ENCODE measurements around the gene UTS2R.
"Not testable (repeated sequence)": the region's sequence is repeated elsewhere in the genome, so short reads cannot be mapped to it uniquely, and the experiment has no call there.

The UTS2R gene

DNA sequence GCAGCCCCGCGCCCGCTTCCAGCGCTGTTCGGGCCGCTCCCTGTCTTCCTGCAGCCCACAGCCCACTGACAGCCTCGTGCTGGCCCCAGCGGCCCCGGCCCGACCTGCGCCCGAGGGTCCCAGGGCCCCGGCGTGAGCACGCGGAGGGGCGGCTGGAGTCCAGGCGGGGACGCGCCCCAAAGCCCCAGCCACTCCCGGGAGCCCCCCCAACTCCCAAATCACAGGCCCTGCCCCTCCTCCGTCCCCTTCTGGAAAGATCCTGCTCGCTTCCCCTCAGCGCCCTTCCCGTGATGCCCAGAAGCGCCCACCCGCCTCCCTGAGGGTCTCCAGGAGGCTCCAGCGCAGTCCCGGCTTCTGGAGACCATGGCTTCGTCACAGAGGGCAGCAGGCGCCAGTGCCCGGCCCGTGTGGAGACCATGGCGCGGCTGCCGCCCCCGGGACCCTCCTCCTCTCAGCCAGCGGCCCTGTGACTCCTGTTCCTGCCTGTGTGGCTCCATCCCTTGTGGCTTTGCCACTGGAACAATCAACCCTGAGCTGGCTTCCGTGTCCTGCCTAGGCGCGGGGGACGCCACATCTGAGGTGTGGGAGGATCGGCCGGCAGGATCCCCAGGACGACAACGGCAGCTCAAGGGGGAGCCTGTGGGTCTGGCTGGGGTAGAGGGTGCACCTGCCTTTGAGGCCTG lies 3.9 kb downstream of the UTS2R start:
- no peak for DNase-seq (ENCODE audit: low read depth)

DNA sequence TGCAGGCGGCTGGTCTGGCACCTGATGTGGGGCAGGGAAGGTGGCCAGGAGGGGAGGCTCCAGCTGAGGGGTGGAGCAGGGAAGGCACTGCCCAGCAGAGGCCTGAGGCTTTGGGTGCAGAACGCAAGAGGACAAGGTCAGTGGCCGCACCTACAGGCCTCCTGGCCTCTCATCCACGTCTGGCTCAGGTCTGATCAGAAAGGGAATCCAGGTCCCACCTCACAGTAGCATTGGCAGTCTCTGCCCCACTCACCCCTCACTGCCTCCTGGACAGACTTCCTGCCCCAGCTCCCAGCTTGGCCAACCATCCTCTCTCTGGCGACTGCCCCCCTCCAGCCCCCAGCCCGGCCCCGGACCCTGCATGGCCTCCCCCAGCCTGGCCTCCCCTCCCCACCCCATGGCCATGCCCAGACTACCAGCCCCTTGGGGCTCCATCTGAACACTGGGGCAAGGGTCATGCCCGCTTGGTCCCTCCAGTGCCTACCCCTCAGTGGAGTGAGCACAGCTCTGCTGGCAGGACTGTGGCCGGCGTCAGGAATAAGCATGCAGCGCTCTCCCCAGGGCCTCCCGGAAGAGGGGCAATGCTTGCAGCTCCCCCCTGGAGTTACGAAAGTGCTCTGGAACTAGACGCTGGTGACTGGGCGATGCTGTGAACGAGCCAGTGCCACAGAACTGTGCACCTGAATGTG lies 4.6 kb downstream of the UTS2R start:
- DNase-seq (ENCODE audit: low read depth), result no peak

DNA sequence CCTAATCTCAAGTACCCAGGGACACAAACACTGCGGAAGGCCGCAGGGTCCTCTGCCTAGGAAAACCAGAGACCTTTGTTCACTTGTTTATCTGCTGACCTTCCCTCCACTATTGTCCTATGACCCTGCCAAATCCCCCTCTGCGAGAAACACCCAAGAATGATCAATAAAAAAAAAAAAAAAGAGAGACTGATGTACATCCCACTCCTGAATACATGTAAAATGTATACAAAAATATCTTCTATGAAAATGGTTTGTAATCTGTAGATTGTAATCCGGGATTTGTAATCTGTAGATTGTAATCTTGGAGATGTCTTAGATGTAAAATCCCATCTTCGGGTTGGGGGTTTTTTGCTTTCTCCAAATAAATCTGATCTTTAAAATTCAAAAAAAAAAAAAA lies 5.7 kb downstream of the UTS2R start:
- not testable (repeated sequence) for DNase-seq (ENCODE audit: low read depth)

DNA sequence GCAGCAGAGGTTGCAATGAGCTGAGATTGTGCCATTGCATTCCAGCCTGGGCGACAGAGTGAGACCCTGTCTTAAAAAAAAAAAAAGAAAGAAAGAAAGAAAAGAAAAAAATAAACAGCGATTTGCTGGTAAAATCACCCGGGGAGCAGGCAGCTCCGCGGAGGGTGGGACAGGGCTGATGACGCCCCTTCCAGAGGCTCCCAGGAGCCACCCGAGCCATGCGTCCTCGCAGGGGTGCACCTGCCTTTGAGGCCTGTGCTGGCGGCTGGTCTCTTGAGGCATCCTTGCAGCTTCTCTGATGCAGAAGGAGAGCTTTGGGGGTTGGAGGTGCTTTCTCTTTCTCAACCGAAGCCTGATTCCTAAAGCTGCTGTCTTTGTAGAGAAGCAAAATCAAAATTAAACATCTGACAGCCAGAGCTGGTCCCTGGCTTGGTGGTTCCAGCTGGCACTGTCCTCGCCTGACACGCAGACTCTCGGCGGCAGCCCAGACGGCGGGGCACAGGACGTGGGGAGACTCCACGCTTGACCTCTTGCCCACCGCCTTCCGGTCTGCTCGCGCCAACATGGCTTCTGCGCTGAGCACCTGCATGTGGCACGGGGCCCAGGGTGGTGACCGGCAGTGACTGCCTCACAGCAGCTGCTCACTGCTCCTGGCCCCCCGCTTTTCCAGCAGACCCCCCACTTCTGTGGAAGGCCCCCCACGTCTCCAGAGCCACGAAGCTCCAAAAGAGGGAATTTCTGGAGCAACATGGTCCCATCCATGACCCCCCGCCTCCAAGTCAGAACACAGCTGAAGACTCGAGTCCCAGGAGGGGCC lies 6.6 kb downstream of the UTS2R start:
- DNase-seq (ENCODE audit: low read depth), result no peak

DNA sequence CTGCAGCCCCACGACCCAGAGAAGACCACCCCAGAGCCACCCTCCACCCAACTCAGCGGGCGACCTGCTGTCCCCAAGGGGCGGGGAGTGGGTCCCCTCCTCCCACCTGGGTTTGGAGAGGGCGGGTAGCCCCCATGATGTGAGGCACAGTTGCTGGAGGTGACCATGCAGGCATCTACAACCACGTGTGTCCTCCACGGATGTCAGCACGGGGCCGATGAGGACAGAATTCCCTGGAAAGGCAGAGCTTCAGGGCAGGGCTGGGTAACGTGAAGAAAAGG lies 7.1 kb downstream of the UTS2R start:
- DNase-seq (ENCODE audit: low read depth), result no peak

DNA sequence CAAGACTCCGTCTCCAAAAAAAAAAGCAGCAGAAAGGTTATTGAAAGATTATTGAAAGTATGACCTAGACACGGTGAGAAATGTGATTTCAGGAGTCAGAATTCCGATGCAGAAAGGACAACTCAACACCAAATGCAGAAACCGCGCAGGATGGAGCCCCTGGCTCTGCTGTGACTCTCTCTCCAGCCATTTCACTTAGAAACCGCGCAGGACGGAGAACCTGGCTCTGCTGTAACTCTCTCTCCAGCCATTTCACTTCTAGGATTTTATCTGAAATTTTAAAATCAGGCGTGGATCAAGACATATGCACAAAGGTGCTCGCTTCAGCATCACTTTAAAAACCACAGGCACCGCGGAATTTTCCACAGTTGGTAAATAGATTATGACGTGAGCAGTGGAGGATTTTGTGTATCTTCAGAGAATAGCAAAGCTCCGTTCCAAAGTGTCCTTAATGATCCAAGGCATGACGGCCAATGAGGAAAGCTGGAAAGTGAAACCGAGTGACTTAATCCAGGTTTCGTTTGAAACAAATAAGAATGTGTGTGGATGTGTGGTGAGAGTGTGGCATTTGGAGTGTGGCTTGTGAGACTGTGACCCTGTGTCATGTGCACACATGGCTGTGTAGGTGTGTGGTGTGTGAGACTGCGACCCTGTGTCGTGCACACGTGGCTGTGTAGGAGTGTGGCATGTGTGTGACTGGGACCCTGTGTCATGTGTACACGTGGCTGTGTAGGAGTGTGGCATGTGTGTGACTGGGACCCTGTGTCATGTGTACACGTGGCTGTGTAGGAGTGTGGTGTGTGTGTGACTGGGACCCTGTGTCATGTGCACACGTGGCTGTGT lies 9.5 kb downstream of the UTS2R start:
- peak; percentile 28 for DNase-seq (ENCODE audit: low read depth)

DNA sequence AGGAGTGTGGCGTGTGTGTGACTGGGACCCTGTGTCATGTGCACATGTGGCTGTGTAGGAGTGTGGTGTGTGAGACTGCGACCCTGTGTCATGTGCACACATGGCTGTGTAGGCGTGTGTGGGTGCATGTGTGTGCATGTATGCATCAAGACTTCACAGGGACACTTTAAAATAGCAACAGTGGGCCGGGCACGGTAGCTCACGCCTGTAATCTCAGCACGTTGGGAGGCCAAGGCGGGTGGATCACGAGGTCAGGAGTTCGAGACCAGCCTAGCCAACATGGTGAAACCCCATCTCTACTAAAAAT lies 10.1 kb downstream of the UTS2R start:
- DNase-seq (ENCODE audit: low read depth), result not testable (repeated sequence)

DNA sequence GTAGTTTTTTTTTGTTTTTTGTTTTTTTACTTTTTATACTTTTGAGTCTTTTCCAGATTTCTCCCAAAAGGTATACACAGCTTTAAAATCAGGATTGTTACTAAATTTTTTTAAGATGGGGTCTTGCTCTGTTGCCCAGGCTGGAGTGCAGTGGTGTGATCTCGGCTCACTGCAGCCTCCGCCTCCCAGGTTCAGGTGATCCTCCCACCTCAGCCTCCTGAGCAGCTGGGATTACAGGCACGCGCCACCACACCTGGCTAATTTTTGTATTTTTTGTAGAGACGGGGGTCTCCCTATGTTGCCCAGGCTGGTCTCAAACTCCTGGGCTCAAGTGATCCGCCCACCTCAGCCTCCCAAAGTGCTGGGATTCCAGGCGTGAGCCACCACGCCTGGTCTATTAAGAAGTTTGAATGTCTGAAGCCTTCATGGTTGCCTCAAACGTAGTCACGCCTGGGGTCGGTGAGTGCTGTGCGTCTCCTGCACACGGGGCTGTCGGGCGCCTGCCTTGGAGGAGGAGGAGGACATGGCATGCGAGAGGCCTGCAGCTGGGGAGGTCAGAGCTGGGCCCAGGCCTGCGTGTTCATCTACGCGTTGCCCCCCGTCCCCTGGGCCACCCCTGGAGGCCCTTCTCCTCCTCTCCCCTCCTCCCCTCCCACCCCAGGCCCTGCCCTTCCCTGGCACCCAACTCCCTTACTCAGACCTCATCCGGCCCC lies 10.8 kb downstream of the UTS2R start:
- not testable (repeated sequence) for DNase-seq (ENCODE audit: low read depth)

DNA sequence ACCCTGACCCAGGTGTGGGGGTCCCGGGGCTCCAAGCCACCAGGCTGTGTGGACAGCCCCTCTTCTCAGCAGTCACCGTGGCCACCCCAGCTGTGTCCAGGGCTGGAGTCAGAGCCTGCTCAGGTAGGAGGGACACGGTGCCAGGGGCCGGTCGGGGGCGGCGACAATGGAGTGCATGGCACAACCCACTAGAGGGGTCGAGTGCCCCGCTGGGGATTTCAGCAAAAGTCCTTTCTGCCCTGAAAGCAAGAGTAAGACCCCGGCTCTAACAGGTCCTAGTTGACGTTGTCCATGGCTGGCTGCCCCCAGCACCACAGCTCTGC lies 11.3 kb downstream of the UTS2R start:
- DNase-seq (ENCODE audit: low read depth), result no peak

DNA sequence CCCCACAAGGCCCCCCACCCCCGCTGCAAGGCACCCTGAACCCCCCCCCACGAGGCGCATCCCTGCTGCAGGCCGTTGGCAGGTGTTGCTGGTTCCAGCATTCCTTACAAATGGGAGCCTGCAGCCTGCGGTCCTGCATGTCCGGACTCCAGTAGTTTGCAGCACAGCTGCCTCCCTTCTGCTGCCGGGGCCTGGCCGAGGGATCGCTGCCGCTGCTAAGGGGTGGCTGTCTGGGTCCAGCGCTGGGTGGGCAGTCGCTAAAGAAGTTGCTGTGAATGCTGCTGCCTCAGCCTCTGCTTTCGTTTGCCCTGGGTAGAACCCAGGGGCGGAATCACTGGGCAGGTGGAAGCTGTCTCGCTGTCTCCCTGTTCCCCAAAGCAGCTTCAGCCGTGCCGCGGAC lies 11.8 kb downstream of the UTS2R start:
- DNase-seq (ENCODE audit: low read depth), result no peak

DNA sequence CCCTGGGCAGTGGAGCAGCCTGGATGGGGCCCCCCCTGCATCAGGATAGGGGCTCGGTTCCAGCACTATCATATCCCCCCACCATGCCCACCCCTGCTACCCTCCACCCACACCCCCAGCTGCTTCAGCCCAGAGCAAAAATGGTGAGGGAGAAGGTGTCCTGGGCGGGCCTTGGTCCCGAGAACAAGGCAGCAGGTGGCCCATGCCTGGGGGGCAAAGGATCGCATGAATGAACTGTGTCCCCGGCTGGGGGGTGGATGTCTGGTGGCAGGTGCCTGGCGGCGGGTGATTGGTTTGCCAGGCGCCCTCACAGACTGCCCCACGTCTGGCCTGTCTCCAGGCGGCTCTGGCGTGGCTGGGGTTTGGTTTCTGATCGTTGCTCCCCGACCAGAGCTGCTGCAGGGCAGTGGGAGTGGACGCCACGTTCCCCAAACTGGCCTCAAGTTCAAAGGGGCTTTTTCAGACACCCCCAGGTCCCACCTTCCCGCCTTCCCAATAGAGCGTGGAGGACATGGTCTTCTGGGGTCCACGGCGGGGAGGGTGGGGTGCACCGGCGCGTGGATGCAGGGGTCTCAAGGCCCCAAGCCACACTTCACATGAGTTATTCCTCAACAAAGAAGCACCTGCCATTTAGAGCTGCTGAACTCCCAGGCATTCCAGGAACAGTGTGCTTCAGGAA lies 12.6 kb downstream of the UTS2R start:
- DNase-seq (ENCODE audit: low read depth), result no peak

DNA sequence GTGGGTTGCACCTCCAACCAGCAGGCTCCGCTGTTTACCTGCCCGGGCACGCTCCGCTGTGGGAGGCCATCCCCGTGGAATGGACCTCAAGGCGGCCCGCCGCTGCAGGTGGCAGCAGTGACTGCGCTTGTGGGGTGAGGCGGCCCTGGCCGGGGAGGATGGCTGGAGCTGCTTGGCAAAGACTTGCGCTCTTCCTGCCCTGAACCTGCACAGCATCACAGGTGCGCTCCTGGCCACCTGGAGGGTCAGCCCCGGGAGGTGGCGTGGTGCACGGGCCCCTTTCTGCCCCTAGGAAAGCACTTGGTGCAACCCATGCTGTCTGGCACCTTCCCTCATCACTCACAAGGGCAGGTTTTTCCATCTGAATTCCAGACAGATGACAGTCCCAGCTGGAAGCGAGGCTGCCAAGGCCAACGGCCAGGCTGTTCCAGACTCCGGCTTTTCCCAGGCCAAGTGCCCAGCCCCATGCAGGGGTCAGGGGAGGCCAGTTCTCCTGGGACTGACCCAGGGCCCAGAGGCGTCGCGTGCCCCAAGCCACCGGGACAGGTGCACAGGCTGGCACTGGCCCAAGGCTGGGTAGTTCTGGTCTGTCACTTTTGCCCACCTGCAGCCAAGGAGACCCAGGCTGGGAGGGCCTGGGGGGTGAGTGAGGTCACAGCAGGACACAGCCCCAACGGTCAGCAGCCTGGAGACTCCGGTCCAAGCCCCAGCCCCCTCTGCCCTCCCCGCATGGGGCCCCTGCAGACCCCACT lies 13.3 kb downstream of the UTS2R start:
- peak; percentile 28 for DNase-seq (ENCODE audit: low read depth)

DNA sequence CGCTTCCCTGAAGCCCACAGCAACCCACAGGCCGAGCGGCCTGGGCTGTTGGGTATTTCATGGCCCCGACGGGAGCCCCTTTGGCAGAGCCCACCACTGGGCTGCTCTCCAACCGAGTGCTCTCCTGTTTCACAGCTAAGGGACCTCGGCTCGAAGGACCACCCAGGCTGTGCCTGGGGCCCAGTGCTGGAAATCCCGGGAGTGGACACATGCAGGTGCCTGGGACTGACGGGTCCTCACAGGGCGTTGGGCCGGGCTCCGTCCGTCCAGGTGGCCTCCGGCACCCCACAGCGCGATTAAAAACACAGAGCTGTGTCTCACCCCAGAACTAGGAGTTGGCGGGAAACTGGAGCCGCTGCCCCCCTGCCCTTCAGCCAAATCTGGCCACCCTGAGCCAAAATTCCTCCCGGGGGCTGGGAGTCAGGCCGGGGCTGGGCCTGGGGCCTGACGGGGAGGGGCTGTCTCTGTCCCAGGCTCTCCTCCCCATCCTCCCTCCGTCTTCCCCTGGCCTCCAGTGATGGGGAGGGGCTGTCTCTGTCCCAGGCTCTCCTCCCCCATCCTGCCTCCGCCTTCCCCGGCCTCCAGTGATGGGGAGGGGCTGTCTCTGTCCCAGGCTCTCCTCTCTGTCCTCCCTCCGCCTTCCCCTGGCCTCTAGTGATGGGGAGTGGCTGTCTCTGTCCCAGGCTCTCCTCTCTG lies 14.1 kb downstream of the UTS2R start:
- DNase-seq (ENCODE audit: low read depth), result no peak

DNA sequence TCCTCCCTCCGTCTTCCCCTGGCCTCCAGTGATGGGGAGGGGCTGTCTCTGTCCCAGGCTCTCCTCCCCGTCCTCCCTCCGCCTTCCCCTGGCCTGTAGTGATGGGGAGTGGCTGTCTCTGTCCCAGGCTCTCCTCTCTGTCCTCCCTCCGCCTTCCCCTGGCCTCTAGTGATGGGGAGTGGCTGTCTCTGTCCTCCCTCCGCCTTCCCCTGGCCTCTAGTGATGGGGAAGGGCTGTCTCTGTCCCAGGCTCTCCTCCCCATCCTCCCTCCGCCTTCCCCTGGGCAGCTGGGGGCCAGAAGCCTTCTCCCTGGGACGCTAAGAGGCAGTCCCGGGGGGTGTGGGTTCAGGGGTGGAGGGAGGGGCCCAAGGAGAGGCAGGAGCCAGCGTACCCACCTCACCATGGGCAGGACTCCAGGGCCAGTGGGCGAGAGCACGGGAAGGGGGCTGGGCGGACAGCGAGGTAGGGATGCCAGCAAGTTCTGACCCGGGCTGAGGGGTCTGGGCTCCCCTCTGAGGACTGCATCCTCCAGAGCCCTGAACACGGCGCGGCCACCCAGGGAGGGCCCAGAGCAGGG lies 14.8 kb downstream of the UTS2R start:
- no peak for DNase-seq (ENCODE audit: low read depth)

DNA sequence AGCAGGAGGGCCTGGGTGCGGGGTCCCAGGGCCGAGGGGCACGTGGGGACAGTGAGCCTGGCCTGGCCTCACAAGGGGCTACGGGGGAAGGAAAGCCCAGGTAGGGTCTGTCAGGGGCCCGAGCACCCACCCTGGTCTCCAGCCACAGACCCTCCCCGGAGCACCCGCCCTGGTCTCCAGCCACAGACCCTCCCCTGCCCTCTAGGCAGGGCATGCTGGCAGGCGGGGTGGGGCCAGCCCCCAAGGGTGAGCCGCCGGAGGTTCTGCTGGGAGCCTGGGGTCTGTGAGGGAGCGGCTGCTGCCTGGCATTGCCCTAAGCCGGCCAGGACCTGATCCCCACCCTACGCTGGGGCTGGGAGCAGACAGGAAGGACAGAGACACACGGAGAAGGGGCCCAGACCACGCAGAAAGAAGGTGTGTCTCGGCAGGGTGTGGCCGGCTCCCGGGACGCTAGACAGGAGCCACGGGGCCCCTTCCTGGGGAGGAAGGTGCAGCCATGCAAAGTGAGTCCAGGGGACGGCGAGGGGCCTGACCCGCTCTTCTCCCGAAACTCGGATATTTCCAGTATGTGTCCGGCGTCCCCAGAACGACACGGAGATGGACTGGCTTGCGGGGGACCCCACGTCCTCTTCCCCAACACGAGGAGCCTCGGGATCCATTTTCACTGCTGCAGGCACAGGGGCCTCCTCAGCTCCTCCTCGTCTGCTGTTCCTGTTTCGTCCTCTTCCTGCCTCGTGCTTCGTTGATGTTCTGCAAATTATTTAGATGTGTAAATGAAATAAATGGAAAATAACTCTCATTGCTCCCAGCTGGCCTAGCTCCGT lies 15.5 kb downstream of the UTS2R start:
- DNase-seq (ENCODE audit: low read depth), result no peak

DNA sequence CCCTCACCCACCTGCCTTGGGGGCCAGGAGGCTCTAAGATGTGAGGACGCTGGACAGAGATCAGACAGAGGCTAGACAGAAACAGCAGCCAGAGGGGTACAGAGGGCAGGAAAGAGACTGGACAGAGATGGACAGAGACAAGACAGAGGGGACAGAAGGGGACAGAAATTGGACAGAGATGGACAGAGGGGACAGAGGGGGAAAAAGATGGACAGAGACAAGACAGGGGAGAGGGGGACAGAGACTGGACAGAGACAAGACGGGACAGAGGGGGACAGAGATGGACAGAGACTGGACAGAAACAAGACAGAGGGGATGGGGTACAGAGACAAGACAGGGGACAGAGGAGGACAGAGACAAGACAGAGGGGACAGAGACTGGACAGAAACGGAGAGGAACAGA lies 16.1 kb downstream of the UTS2R start:
- DNase-seq (ENCODE audit: low read depth), result no peak

DNA sequence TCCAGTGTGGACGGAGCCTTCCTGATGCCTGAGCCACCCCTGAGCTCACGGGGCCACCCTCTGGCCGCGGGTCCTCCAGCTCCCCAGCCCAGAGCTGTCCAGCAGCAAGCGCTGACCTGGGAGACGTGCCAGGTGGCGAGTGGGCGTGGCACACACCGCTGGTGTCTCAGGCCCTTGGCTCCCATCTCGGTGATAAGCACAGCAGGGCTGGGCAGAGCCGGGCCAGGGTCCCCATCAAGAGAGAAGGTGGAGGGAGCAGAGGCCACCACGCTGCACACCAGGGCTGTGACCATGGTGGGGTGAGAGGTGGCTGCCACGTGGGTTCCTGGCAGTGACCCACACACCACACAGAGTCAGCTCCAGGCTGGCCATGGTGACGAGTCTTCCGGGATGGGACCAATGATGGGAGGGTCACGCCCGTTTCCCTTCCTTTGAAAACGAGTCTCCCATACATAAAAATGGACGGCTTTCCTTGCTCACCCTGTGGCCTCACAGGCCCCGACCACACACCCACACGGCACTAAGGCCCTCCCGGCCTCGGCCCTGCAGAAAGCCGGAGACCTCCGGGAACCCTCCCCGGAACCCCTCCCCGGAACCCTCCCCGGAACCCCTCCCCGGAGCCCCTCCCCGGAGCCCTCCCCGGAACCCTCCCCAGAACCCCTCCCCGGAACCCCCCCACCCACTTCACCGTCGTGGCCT lies 16.8 kb downstream of the UTS2R start:
- DNase-seq (ENCODE audit: low read depth), result no peak

DNA sequence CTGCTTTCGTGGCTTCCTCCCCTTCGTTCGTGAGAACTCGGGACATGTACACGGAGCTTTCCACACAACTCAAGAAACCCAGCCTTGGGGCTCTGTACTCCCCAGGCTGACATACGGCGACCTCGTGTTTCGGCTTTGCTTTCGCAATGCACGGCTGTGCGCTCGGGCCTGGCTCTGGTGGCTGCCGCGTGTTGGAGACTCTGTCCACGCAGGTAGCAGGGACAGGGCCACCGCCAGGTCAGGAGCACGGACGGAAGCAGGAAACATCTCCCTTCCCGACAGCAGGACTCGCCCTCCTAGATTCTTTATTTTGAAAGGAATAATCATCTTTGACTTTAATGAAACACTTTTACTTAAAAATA lies 17.3 kb downstream of the UTS2R start:
- no peak for DNase-seq (ENCODE audit: low read depth)
